Activated CD8-positive, alpha-beta memory T cell treated with anti-CD3 and anti-CD28 coated beads for 48 hours (primary cell): Measurements from ENCODE around the gene DLG2.
"Not testable (repeated sequence)": the region's sequence is repeated elsewhere in the genome, so short reads cannot be mapped to it uniquely, and the experiment has no call there.

Experiments
- DNase-seq, 3 experiments: peaks; one replicate each; pipeline ENCODE4 v3.0.0-alpha.2; 2020; ENCODE audit warnings: low read depth in 2 of 3, low spot score in 2 of 3

DLG2 gene

DNA sequence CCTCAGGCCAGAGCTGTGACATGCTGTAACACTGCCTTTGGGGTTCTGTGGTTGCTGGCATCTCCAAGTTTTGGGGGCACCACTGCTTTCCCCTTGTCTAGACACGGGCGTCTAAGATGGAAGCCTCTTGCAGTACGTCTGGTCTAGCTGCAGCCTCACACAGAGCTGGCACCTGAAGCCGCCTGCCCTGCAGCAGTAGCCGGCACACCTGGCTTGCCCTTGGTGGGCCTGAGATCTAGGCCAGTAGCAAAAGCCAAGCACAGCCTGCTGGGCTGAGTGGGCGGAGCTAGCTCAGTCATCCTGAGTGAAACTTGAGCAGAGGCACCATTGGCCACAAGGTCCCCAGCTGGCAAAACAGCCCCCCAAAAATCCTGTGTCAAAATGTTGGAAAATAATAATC lies 154.2 kb downstream of the DLG2 start:
- DNase-seq: no peak

DNA sequence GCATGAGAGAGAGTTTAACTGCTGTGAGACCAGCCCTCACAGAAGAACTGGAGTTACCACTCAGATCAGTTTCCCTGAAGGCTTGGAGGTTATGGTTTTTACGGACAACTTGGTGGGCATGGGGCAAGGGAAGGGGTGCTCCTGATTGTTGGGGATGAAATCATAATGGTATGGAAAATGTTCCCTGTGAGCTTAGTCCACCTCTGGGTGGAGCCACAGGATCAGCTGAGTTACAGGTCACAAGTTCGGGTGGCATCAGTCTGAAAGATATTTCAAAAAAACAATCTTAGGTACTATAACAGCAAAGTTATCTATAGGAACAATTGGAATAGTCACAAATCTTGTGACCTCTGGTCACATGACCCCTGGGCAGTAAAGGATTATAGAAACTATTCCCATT lies 162.9 kb downstream of the DLG2 start:
- no peak for DNase-seq

DNA sequence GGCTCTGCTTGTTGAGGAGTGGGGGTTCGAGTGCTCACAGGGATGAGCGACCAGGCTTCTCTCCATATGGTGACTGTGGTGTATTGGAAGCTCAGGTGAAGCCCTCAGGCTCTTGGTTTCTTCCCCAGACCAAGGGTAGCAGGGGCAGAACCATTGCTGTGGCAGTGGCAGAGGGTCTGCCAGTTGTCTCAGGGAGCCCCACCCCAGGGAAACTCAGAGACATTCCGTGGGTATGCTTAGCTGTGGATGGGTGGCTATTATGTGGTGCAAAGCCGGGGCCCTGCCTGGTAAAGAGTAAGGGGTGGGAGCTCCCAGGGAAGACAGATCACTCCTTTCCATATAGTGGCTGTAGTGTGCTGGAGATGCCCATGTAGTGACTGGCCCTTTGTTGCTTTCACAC lies 167.8 kb downstream of the DLG2 start:
- DNase-seq: no peak

DNA sequence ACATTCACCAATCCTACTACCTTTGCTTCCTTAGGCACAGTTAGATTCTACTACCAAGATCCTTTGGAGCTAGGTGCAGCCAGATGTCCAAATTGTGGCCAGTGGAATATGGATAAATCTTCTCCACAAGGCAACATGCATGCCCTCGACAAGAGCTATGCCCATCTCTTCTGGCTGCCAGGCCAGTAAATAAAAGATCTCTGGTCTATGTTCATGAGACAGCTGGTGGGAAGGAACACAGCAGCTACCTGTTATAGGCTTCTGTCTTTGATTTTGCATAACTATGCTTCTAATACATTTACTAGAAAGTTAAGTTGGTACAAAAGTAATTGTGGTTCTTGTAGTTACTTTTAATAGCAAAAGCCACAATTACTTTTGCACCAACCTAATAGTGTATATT lies 182.7 kb downstream of the DLG2 start:
- DNase-seq: no peak

DNA sequence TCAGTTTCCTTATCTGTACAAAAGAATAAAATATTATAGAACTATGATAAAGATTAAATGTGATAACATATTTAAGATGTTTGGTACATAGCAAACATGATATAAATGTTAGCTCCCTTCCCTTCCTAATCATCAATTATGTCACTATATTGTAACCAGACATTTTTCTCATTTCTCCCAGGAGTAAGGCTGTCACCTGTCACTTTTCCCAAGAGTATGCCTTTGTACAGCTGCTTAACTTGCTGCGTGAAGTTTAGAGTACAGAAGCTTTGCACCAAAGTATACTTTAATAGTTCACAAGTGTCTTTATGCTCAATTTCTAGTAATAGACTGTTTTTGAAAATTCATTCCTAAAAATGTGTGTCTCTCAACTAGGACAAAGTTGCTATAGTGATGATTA lies 186.9 kb downstream of the DLG2 start:
- no peak for DNase-seq

DNA sequence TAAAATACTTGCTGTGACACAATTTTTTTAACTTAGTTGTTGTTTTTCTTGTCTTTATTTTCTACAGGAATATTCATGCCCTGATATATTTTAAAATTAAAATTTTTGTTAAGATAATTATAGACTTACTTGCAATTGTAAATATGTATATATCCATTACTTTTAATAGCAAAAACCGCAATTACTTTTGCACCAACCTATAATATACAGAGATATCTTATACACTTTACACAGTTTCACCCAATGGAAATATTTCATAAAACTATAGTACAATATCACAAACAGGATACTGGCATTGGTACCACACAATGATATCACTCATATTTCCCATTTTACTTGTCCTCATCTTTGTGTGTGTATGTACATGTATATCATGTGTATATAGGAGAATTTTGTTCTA lies 188.8 kb downstream of the DLG2 start:
- DNase-seq: no peak

DNA sequence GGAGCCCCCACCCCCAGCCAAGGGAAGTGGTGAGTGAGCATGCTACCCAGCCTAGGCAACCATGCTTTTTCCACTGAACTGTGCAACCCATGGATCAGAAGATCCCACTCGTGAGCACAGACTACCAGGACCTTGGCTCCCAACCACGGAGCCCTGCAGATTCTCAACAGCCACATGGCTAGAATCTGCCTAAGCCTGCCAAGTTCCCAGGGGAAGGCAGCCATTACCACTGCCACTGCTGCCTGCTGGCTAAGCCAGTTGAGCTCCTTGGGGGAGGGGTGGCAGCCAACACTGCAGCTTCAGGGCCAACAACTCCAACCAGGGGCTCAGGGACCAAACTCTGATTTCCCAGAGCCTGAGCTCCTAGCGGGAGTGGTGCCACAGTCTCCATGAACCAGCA lies 195.8 kb downstream of the DLG2 start:
- no peak for DNase-seq

DNA sequence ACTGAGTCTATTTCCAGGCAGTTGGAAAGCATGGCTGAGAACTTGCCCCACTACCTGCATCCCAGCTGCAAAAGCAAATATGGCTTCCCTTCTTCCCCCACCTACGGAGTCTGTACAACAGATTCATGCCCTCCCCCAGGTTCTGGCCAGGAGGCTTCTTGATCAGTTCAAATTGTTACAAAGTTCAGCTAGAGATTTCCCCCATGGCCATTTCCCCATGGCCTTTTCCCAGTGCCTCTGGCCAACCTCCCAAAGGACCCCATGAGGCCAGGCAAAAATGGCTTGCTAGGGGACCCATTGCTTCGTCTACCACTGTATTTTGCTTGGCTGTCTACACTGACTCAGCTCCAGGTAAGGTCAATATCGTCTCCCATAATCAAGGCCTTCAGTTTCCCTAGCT lies 203.3 kb downstream of the DLG2 start:
- DNase-seq: no peak

DNA sequence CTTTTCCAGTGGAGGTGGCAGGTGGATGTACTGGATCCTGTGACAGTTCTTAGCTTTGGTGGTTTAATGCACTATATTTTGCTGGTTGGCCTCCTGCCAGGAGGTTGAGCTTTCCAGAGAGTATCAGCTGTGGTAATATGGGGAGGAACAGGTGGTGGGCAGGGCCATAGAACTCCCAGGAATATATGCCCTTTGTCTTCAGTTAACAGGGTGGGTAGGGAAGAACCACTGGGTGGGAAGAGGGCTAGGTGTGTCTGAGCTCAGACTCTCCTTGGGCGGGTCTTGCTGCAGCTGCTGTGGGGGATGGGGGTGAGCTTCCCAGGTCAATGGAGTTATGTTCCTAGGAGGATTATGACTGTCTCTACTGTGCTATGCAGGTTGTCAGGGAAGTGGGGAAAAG lies 203.8 kb downstream of the DLG2 start:
- DNase-seq: no peak

DNA sequence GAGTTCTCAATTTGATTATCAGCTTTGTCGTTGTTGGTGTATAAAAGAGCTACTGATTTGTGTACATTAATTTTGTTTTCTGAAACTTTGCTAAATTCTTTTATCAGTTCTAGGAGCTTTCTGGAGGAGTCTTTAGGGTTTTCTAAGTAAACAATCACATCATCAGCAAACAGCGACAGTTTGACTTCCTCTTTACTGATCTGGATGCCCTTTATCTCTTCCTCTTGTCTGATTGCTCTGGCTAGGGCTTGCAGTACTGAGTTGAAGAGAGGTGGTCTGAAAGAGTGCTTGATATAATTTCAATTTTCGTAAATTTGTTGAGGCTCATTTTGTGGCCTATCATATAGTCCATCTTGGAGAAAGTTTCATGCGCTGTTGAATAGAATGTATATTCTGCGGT lies 213.0 kb downstream of the DLG2 start:
- no peak for DNase-seq

DNA sequence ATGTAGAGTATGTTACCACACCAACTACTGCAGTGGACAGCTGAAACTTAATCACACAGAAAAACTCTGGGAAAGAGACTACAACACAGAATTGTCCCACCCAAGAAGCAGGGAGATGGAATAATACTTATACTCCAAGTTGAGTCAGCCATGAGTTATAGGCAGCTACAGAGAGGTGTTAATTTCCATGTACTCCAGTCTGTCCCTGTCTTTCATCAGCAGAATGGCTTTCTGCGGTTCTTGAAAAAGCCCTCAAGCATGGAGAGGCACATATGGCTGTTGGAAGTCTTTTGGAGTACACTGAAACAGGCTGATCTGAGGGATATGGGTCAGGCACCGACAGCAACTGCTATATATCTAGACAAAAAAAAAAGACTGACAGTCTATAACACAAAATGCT lies 219.5 kb downstream of the DLG2 start:
- no peak for DNase-seq

DNA sequence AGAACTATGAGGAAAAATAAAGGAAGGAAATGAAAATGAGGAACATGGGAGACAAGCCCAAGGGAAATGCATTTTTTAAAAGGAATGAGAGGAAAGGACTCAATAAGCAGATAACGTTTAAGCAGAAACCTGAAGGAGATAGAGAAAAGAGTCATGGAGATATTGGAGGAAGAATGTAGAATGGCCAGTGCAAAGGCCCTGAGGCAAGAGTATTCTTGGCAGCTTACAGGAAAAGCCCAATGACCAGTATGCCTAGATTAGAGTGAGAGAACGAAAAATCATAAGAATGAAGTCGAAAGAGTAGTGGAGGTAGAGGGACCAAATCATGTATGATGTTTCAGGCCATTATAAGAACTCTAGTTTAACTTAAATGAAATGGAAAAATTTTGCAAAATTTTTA lies 220.3 kb downstream of the DLG2 start:
- DNase-seq: no peak

DNA sequence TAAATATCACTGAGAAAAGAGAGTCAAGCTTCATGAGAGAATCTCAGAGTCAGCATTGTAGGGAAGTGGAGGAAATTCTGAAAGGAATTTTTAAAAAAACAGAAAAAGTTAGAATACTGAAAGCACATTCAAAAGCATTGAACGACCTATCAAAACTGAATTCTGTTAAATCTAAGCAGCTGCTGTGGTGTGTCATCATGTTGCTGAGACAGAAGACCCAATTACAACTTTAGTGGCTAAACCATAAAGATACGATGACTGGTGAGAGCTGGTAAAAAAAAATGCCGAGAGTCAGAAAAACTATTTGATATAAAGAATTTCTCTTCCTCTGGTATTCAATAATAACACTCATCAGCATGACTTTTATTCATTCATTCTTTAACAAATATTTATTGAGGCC lies 220.8 kb downstream of the DLG2 start:
- DNase-seq: no peak

DNA sequence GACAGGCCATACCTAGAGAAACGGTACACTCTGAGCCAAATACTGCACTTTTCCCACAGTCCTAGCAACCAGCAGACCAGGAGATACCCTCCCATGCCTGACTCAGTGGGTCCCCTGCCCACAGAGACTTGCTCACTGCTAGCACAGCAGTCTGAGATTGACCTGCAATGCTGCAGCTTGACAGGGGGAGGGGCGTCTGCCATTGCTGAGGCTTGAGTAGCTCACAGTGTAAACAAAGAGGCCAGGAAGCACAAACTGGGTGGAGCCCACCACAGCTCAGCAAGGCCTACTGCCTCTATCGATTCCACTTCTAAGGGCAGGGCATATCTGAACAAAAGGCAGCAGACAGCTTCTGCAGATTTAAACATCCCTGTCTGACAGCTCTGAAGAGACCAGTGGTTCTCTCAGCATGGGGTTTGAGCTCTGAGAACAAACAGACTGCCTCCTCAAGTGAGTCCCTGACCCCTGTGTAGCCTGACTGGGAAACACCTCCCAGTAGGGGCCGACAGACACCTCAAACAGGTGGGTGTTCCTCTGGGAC lies 231.6 kb downstream of the DLG2 start:
- not testable (repeated sequence) for DNase-seq

DNA sequence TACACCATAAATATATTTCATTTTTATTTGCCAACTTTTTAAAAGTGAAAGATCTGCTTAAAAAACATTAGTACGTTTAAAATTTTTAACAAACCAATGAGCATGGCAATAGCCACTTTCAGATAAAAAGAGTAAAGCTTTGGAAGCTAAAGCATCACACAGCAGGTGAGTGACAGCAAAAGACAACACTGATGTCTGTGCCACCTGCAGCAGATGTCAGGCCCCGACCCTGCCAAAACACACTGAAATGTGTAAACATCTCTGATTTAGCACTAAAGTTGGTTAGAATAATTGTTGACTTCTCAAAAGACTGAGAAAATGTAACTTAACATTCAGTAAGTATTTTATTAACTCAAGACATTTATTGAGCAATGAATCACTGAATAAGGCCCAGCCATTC lies 232.9 kb downstream of the DLG2 start:
- no peak for DNase-seq

DNA sequence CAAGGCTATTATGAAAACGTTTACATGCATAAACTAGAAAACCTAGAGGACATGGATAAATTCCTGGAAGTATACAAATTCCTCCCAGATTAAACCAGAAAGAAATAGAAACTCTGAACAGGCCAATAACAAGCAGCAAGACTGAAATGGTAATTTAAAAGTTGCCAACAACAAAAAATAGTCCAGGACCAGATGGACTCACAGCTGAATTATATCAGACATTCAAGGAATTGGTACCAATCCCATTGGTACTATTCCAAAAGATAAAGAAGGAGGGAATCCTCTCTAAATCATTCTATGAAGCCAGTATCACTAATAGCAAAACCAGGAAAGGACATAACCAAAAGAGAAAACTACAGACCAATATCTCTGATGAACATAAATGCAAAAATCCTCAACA lies 236.0 kb downstream of the DLG2 start:
- no peak for DNase-seq

DNA sequence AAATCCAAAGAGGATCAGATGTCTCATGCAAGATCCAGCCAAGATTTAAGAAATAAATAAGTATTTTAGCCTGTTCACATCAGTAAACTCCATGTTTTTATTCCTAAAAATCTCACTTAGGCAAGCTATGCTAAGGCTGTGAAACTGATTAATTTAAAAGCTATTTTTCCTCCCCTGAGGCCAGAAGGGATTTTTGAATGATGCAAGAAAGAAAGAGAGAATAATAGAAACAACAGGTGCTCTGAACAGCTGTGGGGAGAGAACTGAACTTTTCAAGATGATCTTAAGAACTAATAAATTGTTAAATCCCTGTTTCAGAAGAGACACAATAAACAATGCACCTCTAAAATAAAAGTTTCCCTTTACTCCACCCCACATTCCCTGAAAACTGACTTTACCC lies 241.6 kb downstream of the DLG2 start:
- no peak for DNase-seq

DNA sequence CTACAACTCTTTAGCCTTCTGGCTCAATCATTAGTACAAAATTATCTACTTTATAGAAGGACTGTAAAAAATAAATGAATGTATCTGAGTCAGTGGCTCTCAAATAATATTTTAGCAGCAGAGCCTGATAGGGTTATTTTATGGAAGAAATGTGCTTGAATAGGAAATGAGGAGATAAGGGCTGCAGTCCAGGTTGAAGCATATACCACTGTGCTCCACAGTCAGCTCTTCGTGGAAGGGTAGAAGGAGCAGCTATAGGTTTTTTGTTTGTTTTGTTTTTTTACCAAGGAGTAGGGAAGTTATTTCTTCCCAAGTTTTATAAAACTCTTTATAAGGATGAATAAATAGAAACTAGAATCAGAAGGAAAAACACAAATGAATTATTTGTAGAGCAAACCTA lies 242.0 kb downstream of the DLG2 start:
- no peak for DNase-seq

DNA sequence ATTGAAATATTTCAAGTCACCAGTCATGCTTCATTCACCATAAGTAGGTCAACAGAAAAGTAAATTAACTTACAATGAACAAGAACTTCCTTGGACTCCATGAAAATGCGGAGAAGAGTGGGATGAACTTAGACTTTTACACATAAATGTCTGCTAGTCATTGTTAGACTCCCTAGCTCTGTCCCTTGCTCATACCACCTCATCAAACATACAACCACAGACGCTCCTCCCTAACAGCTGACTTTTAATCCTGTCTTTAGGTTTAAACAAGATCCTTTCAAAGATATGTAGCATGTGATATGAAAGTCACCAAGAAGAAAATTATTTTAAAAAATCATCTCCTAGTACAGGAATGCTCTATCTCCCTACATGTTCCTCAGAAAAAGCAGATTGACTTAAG lies 248.1 kb downstream of the DLG2 start:
- DNase-seq: no peak

DNA sequence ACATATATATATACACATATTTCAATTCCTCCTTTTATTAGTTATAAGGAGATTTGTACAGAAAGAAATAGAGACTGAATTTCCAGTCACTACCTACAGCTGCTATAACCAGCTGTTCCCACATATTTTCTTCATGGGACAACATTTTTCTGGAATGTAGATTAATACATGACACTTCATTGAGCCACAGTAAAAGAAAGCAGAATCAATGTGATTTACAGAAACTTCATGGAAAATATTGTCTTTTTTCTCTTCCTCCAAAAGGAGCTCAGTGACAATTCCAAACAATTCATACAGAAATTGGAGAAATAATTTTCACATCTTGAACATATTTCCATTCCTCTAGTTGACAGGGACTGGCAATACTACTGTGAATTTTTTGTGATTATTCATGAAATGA lies 249.2 kb downstream of the DLG2 start:
- DNase-seq: no peak

DNA sequence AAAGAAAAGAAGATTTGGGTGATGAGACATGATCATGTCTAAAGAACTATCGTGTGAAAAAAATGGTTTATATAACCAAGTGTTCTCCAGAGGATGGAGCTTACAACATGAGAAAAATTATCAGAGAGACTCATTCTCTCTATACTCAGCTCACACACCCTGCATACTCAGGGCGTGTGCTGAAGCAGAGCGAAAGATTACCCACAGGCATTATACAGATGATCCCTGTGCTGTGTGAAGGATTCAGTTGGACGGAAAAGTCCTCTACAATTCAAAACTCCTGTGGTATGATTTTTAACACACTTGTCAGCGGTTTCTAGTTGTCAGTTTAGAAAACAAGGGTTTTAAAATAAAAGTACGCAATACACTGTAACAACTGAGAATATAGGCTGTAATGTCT lies 267.3 kb downstream of the DLG2 start:
- no peak for DNase-seq

DNA sequence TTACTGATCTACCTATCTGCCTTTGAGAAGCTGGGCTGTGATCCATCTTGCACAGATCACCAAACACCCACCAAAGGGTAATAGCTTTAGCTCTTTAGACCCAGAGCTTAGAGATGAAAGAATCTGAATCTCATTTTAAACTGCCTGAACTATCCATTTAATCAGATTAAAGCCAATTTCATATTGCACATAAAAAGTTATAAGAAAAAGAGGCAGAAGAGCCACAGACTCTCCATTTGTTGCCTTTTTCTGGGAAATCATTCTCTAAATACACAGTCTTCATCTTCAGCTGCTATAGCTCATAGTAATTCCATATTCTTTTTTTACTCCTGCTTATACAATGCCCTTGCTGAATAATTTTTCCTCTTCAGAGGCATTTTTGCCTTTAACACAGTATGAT lies 271.2 kb downstream of the DLG2 start:
- DNase-seq: no peak

DNA sequence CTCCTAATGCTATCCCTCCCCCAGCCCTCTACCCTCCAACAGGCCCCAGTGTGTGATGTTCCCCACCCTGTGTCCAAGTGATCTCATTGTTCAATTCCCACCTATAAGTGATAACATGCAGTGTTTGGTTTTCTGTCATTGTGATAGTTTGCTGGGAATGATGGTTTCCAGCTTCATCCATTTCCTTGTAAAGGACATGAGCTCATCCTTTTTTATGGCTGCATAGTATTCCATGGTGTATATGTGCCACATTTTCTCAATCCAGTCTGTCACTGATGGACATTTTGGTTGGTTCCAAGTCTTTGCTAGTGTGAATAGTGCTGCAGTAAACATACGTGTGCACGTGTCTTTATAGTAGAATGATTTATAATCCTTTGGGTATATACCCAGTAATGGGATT lies 277.6 kb downstream of the DLG2 start:
- DNase-seq: not testable (repeated sequence)

DNA sequence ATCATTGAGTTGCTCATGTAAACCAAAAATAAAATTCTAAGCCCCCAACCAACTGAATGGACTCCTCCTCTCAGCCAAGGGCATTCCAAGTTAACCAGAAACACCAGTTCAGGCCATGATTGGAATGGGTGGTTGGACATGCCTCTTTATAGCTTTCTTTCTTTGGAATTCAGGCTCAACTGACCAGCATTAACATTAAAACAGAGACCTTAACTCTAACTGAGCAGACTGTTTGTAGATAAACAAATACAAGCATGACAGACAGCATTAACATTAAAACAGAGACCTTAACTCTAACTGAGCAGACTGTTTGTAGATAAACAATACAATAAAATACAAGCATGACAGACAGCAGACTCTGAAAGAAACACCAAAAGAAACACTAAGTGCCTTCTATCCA lies 278.2 kb downstream of the DLG2 start:
- no peak for DNase-seq
